GM12873 (cell line): ENCODE results near the gene ADGRG3.

Experiments used
- TF ChIP-seq, protein P1 (sequence below): IDR thresholded peaks from 2 replicates; pipeline ENCODE4 v1.5.1; 2012; ENCODE audit warnings: low read depth, mild to moderate bottlenecking, moderate library complexity, low read length, control low read depth; ENCODE audit not compliant: insufficient read depth; ENCODE audit errors: missing control alignments

Gene ADGRG3

DNA sequence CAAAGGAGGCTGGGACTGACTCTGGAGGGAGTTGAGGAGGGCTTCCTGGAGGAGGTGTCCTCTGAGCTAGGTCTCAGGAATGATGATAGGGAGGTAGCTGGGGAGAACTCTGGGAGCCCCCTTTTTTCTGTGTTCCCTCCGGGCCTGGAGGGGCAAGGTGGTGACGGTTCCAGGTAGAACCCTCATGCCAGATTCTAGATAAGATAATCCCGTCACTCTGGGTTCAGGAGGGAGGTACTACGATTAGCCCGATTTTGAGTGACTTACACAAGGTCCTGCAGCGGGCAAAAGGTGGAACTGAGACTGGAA lies 18.7 kb upstream of the ADGRG3 start:
- TF ChIP-seq, protein P1, sequence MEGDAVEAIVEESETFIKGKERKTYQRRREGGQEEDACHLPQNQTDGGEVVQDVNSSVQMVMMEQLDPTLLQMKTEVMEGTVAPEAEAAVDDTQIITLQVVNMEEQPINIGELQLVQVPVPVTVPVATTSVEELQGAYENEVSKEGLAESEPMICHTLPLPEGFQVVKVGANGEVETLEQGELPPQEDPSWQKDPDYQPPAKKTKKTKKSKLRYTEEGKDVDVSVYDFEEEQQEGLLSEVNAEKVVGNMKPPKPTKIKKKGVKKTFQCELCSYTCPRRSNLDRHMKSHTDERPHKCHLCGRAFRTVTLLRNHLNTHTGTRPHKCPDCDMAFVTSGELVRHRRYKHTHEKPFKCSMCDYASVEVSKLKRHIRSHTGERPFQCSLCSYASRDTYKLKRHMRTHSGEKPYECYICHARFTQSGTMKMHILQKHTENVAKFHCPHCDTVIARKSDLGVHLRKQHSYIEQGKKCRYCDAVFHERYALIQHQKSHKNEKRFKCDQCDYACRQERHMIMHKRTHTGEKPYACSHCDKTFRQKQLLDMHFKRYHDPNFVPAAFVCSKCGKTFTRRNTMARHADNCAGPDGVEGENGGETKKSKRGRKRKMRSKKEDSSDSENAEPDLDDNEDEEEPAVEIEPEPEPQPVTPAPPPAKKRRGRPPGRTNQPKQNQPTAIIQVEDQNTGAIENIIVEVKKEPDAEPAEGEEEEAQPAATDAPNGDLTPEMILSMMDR = no peak

DNA sequence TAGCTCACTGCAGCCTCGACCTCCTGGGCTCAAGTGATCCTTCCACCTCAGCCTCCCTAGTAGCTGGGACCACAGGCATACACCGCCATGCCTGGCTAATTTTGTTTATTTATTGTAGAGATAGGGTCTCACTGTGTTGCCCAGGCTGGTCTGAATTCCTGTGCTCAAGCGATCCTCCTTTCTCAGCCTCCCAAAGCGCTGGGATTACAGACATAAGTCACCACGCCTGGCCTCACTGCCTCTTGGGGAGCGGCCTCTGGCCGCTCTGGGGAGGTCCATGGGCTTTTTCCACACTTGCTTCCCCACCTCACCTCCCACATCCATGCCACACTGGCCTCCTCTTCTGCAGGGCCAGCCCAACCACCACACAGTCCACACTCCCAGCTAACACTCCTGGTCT lies 18.3 kb upstream of the ADGRG3 start:
- TF ChIP-seq, protein P1 = no peak

DNA sequence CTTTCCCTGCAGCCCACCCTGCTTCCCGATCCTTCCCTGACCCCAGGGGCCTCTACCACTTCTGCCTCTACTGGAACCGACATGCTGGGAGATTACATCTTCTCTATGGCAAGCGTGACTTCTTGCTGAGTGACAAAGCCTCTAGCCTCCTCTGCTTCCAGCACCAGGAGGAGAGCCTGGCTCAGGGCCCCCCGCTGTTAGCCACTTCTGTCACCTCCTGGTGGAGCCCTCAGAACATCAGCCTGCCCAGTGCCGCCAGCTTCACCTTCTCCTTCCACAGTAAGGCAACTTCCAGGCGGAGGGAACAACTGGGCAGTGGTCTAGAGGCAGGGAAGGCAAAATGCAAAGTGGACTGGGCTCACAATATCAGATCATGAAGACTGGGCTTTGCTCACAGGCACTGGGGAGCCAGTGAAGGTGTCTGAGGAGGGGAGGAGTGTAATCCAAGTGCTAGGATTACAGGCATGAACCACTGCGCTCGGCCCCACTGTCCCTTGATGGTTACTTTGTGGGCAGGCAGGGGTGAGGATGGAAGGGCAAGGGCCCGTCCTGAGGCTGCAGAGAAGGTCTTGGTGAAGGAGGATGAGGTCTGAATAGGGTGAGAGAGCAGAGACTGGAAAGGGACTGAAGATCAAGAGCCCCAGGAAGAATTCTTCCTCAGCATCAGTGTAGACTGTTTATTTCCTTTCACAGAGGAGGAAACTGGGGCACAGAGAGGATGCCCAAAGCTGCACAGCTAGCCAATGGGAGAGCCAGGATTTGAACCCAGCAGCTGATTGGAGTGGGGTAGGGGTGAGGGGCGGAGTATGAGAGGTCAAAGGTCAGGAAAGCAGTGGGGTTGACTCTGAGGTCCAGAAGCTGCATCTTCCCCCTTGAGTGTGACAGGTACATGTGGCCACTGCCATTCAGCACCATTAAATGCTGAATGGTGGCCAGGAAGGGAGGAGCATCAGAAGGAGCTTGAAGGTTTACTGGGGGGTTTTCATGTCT lies 16.5 kb upstream of the ADGRG3 start:
- TF ChIP-seq, protein P1 = no peak

DNA sequence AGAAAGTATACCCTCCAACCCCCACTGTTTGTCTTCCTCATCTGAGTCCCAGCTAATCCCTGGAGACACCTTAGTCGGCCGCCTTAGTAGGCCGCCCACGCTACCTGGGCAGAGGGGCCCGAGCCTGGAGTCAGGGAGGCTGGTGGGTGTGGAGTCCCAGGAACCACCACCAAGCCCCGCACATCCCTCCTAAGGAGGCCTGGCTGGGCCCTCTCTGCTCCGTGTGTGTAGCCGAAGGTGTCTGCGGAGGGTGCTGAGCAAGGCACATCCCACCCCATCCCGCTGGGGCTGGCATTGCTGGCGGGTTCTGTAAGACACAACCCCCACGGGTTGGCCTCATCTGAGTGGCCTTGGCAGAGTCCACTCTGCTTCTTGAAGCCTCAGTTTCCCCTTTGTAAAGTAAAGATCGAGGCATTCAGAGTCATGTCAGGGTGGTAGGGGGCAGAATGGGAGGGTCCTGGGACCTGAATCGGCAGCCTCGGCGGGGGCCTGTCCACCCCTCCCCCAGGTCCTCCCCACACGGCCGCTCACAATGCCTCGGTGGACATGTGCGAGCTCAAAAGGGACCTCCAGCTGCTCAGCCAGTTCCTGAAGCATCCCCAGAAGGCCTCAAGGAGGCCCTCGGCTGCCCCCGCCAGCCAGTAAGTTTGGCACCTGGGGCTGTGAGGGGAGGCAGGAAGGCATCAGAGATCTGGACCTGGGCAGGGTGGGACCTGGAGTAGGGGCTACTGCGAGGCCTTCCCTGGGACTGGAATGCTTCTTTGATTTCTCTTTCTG lies 15.2 kb upstream of the ADGRG3 start:
- TF ChIP-seq, protein P1 = no peak

DNA sequence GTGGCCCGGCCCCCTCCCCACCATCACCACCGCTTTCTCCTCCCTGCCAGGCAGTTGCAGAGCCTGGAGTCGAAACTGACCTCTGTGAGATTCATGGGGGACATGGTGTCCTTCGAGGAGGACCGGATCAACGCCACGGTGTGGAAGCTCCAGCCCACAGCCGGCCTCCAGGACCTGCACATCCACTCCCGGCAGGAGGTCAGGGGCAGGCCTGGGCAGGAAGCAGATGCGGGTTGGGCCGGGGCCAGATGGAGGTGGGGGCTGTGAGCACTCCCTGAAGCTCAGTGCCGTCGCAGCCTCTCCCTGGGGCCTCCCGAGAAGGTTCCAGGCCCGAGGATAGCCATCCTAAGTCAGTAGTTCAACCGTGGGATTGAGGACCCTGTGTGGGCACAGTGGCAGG lies 14.2 kb upstream of the ADGRG3 start:
- TF ChIP-seq, protein P1 = no peak

DNA sequence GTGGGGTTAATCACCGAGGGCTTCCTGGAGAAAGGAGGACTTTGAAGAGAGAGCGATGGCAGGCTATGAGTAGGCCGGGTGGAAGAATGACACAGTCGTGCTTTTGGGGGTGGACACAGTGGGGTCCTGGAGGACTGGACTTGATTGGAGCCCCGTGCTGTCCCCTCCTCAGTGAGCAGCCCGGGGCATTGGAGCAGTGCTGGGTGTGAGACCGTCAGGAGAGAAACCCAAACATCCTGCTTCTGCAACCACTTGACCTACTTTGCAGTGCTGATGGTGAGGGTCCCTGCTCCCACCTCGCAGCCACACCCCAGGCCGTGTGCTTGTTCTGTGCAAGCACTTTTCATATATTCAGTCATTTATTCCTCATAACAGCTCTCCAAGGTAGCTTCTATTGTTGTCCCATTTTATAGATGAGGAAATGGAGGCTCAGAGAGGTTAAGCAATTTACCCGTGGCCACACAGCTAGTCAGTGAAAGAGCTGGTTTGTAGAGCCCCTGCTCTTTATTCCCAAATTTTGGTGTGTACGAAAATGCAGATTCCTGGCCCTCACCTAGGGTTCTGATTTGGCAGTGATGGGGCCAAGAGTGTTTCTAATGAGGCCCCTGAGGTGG lies 11.7 kb upstream of the ADGRG3 start:
- TF ChIP-seq, protein P1 = no peak

DNA sequence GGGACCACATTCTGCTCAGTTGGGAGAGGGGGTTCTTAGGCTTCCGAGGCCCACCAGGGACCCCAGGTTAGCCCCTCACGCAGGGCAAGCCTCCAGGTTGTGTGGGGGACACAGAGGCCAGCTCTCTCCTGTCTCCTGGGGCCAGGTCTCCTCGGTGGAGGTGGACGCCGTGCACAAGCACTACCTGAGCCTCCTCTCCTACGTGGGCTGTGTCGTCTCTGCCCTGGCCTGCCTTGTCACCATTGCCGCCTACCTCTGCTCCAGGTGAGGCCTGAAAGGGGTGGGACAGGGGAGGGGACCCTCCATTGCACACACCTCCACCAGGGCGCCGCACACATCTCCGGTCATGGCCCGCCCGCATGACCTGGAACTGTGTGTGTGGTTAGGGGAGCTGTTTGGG lies 10.9 kb upstream of the ADGRG3 start:
- TF ChIP-seq, protein P1 = no peak
